RPMI8226 (cell line): ENCODE results near the gene ANKRD31.
A peak's percentile ranks its signal among the peaks of the same experiment; 100 is the strongest.

Experiments
- DNase-seq: peaks from one replicate; pipeline ENCODE4 v3.0.0-alpha.2; 2015

The ANKRD31 gene

DNA sequence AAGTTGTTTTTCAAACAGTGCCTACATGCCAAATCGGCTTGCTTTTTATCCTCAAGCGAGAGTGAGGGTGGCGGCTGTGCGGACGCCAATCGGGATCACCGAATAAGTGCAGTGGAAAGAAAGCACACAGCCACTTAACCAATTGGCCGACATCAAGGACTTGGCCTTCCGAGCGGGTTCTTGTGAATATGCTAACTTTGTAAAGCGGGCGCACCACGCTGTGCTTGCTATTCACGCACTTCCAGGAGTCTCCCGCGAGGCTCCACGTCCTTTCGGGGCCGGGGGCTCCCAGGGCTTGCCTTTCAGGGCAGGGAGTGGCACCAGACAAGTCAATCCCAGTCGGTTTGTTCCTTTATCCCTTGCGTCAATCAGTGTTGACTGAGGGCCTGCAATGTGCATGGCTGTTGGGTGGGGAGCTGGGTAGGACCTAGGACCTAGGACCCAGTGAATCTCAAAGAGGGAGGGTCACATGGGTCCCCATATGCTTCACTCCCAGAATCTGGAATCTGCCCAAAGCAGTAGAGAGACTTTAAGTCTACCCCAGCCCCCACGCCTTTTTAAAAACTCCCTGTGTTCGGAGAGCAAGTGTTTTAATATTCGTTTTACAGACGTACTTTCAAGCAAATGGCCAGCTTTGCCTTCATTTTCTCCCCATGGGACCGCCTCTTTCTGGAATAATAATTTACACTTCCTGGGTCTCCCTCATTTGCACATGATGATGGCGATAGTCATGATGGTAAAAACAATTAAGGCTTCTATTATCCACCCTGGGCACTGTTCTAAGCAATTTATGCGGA, 182.3 kb downstream of the ANKRD31 start:
- peak; percentile 23 for DNase-seq

DNA sequence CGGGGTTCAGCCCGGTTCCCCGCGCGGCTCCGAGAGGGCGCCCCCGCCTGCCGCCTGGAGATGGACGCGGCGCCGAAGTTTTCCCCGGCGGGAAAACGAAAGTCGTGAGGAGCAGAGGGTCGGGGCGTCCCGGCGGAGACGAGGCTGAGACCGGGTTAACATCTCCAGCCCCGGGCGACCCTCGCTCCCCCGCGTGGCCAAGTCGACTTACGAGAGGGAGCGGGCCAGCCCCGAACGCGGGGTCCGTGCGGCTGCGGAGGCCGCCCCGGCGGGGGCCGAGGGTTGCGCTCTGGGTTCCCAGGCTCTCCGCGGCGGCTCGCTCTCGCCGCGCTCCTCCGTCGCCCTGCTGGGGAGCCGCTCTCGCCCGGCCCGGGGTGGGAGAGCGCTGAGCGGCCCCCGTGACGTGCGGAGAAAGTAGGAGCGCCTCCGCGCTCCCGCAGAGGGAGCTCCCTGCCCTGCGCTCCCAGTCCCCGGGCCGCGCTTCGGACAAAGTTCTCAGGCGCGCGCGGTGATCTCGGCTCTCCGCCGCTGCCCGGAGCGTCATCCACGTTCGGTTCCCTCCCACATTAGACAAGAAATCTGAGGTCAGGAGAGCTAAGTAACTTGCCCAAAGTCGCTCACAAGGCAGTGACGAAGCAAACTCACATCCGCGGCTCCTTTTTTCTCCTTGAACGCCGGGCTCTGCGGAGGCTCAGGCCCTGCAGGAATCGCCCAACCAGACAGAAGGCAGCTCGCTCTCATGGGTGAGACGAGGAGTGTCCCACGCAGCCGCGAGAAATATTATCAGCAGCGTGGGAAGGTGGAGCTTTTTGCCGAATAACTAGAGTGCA, 183.2 kb downstream of the ANKRD31 start:
- DNase-seq = peak; percentile 80

DNA sequence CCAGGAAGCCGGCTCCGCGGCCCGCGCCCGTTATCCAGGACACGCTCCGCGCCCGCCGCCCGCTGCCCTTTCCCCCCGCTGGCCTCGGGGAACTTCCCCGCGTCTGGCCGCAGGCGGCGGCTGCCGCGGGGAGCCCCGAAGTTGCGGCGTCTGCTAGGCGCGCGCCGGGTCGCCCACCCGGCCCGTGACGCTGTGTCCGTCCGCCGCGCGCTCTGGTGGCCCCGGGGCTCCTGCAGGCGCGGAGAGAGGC, 183.7 kb downstream of the ANKRD31 start:
- DNase-seq = no peak

DNA sequence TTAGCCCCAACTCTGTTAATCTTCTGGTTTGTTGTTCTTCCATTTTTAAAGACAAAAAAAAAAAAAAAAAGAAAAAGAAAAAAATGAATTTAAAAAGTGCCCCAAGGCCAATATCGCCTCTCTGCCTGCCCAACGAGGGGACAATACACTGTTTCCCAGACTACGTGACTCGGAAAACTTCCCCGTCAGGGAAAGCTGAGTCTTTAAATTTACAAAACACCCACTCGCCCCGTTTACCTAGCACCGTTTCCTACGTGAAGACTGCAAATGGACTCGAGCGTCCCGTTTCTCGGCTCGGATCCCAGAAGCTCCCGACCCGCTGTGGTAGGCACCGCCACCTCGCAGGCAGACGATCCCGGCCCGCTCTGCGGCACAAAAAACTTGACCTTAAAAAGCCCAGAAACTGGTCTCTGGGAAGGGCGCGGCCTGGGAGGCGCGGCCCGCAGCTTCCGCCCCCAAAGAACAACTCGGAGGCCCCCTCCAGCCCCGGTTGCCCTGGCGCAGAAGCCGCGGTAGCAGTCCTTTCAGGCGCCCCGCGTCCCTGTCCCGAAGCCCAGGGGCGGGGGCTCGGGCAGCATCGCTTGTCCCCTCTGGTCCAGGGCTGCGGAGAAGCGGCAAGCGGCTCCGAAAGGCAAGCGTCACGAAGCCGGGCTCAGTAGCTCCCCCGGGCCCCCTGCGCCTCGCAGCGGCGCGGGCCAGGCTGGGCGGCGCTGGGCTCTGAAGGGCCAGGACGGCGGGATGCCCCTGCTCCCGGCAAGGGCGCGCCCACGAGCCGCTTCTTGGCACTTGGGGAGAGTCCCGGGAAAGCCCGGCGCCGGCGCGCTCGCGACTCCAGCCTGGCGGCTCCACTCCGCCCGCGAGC, 184.3 kb downstream of the ANKRD31 start, which contains the start of gene GCNT4:
GCNT4 (minus strand) TSS at position 367 of the 862 bp plus-strand sequence. CDS start 22,521 bp downstream, outside the sequence.
- DNase-seq = peak; percentile 58

DNA sequence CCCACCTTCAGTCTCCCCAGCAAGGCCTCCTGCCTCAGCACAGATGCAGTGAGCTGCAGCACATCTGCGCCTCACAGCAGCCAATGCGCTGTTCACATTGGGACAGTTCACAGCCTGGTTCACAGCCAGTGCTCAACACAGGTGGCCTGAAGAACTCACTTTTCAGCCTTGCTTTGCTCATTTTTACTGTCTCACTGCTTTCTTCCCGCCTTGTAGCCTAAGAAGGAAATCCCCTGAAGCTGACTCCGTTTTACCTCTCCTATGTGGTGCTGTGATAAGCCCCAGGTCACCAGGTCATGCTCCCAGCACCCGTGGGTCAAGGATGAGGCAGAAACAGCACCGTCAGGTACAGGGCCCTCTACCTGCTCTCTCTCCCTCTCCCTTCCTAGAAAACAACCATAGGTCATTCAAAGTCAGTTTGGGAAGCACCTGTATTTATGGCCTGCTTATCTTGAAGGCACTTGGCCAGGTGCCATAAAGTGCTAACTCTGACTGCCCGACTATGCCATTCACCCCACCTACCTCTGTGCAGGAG, 185.4 kb downstream of the ANKRD31 start:
- DNase-seq = peak; percentile 90

DNA sequence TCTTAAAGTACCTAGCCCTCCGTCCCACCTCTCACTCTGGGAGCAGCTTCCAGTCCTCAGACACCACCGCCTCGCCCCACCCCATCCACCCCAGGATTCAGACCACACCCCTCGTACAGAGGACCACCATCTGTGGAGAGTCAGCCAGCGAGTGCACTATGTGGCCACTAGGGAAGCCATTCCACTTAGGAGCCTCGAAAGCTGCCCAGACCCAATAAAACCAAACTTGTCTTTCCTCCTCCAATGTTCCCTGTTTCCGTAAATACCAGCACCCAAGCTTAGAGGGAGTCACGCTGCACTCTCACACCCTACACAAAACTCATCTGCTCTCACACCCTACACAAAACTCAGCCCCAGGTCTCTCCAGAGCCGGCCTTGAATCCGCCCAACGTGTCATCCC, 186.3 kb downstream of the ANKRD31 start:
- DNase-seq = peak; percentile 21

DNA sequence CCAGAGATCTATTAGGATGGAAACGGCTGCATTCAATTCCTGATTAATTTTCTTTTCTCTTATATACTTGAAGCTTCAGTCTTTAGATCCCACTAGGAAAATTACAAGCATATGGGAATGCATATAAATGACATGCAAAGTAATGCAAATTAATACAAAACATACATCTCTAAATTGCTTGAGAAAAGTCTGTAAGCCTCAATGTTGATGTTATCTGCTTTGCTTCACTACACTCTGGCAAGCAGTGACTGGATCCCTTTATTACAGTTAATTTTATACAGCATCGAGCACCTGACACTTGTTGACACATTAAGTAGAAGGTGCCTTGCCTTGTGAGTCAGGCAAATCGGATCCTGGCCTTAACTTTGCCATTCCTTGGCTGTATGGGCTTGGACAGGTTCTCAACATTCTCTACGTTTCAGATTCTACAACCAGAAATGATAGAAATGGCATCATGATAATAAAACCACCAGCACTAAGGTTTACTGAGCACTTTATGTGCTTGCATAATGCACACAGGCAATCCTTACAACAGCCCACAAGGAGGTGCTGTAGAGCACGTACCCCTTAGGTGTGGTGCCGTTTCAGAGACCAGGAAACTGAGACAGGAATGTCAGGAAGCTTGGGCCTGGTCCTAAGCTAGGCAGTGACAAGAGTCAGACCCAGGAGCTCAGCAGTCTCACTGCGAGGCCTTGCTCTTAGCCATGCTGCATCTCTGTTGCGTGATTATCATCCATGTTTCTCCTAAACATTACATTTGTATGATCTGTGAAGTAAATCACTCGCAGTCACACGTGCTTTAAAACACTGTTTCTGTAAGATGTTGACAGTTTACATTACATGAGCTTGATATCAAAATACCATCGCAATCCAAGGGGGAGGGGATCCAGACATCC, 187.0 kb downstream of the ANKRD31 start:
- peak; percentile 60 for DNase-seq

DNA sequence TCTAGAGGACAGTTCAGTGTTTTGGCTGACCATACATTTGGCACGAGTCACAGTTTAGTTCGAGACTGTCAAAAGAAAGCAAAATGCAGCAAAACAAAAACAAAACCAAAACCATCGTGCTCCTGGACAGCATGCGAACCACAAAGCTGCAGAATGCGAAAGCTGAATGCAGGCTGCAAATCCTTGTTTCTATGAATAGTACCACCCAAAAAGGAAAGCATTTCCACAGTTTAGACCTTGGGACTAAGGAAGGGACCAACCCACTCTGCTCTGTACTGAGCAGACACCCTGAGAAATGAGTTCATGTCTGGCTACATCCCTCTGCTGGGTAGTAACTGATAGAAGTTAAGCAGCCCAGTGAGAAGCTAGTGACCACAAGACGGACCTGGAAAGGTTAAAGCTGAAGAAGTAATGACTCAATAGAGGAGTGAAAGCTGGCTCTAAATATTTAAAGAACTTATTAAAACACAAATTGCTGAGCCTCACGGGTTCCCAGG, 188.2 kb downstream of the ANKRD31 start:
- DNase-seq = peak; percentile 86

DNA sequence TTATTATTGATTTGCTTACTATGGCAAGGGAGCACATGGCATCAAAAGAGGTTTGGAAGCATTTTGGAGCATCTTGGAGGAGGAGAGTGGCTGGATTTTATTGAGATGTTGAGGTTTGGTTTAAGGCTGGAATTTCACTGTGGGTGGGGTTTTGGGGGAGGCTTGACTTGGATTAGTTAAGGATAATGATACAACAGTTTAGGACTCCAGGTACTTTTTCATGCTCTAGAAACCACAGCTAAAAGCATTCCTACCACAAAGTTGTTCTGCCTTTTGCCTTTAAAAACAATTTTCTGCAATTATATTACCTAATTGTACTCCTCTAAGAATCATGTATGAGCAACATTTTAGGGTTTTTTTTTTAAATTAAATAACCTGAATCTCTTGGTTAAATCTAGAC, 189.3 kb downstream of the ANKRD31 start:
- no peak for DNase-seq

DNA sequence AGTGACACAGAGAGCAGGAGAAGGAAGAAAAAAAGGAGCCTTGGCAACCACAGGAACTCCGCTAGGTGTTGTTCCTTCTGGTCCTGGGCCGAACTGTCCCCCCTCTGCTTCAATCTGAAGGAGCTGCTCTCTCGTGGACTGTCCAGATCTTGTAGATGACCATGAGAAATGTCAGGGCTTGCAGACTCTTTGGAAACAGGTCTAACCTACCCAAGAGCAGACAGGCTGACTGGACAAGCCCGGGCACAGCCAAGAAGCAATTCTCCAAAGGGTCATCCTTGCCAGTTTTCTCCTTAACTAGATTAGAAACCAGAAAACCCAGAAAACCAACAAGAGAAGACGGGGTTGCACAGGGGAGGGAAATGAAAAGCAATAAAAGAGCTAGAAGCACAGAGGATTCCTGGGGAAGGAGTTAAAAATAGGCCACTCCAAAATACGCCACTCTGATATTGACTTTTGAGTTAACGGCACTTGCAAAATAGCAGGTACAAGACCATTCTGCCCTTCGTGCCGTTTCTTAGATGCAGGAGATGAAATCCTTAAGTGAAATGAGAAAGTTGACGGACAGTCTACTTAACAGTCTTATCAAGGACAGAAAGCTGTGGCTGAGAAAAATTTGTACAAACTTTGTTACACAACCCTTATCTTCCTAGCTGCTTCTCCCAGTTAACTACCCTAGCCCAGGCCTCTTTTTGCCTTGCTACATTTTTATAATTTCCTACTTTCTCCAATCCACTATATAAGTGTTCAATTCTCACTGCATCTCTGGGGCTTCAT, 190.1 kb downstream of the ANKRD31 start:
- no peak for DNase-seq

DNA sequence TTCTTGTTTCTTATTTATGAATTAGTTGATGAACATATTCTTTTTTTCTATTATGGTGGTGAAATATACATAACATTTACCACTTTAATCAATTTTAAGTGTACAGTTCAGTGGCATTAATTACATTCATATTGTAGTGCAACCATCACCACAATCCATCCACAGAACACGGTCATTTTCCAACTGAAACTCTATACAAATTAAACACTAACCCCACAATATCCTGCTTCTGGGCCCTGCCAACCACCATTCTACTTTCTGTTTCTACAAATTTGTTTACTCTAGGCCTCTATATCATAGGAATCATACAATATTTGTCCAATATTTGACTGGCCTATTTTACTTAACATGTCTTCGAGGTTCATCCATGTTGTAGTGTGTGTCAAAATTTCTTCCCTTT, 191.6 kb downstream of the ANKRD31 start:
- DNase-seq = no peak

DNA sequence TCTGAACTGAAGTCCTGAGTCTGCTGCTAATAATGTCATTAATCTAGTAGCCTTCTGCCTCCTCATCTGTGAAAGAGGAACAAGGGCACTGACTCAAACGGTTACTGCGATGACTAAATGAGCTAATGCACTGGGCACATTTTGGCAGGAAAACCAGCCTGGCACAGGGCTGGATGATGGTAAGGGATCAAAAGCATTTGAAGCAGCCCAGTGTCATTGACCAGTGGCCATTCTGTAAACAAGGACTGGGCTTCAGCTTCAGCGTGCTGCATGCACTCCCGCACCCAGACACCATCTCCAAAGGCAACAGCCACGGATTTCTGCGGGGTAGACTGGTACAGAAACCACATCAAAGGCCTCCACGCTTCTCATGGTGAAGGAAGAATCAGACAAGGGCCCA, 192.3 kb downstream of the ANKRD31 start:
- DNase-seq = no peak

DNA sequence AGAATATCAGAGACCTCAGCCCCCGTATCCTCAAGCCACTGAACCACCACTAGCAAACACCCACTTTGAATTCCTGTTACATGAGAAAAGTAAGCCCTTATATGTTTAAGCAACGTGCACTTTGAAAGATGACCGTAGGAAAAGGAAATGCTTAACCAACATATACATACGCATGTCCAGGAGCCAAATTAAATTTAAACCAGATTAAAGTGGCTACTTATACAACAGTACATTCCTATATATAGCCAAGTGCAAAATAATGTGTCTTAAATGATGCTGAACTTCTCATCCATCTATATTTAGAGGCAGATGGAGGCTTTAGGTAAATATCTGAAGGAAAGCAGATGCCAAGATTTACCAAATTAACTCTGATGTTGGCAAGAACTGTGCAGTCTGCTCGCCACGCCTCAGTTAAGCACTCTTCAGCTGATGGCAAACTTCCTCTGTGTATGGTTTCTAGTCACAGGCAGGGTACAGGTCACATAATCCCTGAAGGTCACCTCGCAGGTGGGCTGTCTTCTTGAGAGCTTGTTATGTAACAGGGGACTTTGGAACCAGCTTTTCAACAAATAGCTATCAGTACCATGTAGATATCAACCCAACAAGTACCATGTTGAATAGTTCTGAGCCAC, 192.9 kb downstream of the ANKRD31 start:
- no peak for DNase-seq

DNA sequence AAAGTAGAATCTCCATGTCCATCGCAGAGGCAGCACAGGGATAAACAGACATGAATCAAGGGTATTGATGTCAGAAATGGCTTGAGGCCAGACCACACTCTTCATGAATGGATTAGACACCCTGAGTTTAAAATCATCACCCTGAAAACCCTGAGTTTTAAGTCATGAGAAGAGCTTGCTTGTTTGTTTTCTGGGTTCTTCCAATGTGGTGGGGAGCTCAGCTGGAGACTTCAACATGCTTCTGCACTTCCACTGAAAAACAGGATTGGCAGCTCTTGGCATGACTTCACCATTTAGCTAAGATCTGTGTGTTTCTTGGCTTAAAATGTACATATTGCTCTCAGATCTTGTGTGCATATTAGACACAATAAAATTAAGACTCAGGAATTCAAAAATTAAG, 194.2 kb downstream of the ANKRD31 start:
- no peak for DNase-seq

DNA sequence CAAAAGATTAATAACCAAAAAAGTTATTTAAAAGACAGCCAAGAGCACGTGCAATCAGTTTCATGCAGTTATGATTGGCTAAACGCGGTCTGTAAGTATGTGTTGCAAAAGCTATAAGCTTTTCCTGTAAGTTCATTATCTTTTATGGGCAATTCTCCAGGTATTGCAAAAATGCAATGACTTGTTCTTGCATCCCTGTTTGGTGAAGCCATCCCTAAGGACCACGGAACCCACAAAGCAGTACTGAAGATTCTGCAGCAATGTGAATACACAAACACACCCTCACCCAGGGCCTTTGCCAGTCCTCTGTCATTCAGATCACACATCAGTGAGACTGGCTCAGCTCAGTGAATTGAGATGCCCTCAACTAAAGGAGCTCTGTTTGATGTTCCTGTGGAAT, 195.7 kb downstream of the ANKRD31 start:
- no peak for DNase-seq

DNA sequence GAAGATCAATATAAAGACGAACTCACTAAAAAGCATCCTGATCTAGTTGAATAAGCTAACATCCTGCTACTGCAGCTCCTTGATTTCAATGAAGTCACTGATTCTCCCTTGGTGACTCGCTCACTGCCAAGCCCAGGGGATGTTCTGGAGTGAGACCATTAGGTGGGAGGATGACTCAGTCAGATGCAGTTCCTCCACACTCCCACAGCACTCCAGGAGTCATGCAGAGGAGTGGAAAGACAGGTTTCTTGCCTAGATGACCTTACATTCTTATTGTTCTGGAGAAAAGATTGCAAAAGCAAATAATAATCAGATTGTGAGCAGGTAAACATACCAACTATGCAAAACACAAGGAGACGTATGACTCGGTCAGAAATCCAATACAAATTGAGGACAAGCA, 199.6 kb downstream of the ANKRD31 start:
- no peak for DNase-seq

DNA sequence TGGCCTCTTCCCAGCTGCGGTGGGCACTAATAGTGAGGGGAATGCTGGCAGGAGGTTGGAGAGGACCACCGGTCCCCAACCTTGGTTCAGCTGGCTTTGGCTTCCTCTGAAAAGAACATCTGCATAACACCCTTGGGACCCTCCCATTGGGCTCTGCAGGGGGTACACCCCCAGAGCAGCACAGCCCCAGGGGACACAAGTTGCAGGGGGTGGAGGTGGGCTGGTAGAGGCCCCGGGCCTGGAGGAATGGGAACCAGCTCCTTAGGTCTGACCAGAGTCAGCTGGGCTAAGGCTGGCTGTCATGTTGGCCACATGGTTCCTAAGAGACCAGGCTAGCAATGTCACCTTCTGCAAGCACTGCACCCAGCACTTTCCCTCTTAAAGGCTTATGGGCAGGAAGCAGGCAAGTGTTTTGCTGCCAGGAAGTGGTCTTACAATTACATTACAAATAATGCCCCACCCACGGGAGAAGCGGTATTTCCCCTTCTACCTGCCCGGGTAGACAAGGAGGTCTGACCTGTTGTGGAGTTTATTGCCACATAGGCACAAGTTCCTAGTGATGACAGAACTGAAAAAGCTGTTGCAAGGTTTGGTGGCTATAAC, 202.4 kb downstream of the ANKRD31 start:
- no peak for DNase-seq

DNA sequence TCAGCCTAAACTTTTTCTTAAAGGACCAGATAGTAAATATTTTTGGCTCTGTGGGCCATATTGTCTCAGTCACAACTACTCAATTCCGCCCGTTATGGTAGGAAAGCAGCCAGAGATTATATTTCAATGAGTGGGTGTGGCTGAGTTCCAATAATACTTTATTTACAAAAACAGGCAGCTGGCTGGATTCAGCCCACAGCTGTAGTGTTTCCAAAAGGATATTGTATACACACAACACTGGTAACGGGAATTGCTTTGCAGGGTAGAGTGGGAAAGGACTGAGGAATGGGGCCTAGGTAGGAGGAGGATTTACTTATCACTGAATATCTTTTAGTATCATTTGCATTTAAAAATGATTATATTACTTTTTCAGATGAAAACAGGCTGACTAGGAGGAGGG, 205.3 kb downstream of the ANKRD31 start:
- DNase-seq = no peak

DNA sequence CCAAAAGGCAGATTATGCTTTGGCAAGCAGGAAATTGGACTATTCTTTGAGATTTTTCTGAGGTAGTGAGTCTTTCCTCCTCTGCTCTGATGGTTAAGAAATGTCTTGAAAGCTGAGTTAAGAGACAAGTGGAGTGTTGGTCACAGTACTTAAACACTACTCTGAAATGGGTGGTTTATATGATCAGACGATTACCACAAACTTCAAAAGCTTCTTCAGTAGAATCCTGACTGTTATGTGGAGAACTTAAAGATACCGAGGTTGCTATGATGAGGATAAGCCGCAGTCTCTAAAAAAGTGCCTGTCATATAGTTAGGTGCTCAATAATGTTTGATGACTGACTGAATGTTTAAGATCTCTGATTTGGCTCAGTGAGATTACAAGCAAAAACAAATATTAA, 208.6 kb downstream of the ANKRD31 start:
- DNase-seq = no peak
